PFSK-1 (cell line): Measurements from ENCODE around the gene EVX1.

ENCODE experiments used
- FOXP2 ChIP-seq: optimal IDR thresholded peaks from 2 replicates; pipeline ENCODE3; 2011; ENCODE audit warnings: borderline replicate concordance, control low read depth, inconsistent platforms; ENCODE audit not compliant: insufficient read depth; ENCODE audit errors: extremely low read length, extremely low read depth
- POLR2AphosphoS5 ChIP-seq: IDR thresholded peaks from 2 replicates; pipeline ENCODE4 v1.6.1; 2012; ENCODE audit warnings: low read depth, mild to moderate bottlenecking, control low read depth, low read length, moderate library complexity
- REST ChIP-seq, 2 experiments: IDR thresholded peaks; 2 replicates each; pipeline versions ENCODE4 v1.6.1 to v1.8.0; 2011 to 2012; ENCODE audit warnings: low read depth in 2 of 2, low read length in 2 of 2, control low read depth in 1 of 2, inconsistent platforms in 1 of 2, mild to moderate bottlenecking in 1 of 2, moderate library complexity in 1 of 2; ENCODE audit not compliant: insufficient read depth in 1 of 2
- SIN3A ChIP-seq: IDR thresholded peaks from 2 replicates; pipeline ENCODE4 v1.6.1; 2012; ENCODE audit warnings: mild to moderate bottlenecking, low read length, moderate library complexity, borderline replicate concordance; ENCODE audit not compliant: insufficient read depth
- TAF1 ChIP-seq: IDR thresholded peaks from 2 replicates; pipeline ENCODE4 v1.6.1; 2012; ENCODE audit warnings: low read length, control low read depth, borderline replicate concordance; ENCODE audit not compliant: insufficient read depth

Gene EVX1

GRCh38 chr7:27199849-27200760 is 42.5 kb upstream of the EVX1 start, which contains the start of gene HOXA13:
Gene HOXA13, minus strand, starts transcription at chr7:27200091. Its CDS starts 14 bp downstream, at chr7:27200077.
- TF ChIP-seq SIN3A = no peak
- no peak for TF ChIP-seq POLR2AphosphoS5
- TF ChIP-seq REST (IDR thresholded peaks at IDR 0.05; ENCODE audit: insufficient read depth in 1 of 2, low read depth in 2 of 2, low read length in 2 of 2) = no peak
- TF ChIP-seq FOXP2 = no peak
- TF ChIP-seq TAF1 = no peak

GRCh38 chr7:27200761-27201579 is 41.6 kb upstream of the EVX1 start:
- TF ChIP-seq REST (IDR thresholded peaks at IDR 0.05; ENCODE audit: insufficient read depth in 1 of 2, low read depth in 2 of 2, low read length in 2 of 2) (no peak), SIN3A (no peak), TAF1 (no peak), FOXP2 (no peak), POLR2AphosphoS5 (no peak)

GRCh38 chr7:27201580-27202017 is 41.0 kb upstream of the EVX1 start:
- TF ChIP-seq FOXP2 (no peak), POLR2AphosphoS5 (no peak), REST (IDR thresholded peaks at IDR 0.05; ENCODE audit: insufficient read depth in 1 of 2, low read depth in 2 of 2, low read length in 2 of 2) (no peak), TAF1 (no peak), SIN3A (no peak)

GRCh38 chr7:27202018-27202861 is 40.4 kb upstream of the EVX1 start:
- TF ChIP-seq SIN3A (no peak), FOXP2 (no peak), TAF1 (no peak)

GRCh38 chr7:27202862-27203134 is 39.8 kb upstream of the EVX1 start:
- TF ChIP-seq SIN3A = no peak
- TF ChIP-seq TAF1 = no peak
- no peak for TF ChIP-seq POLR2AphosphoS5
- no peak for TF ChIP-seq REST (IDR thresholded peaks at IDR 0.05; ENCODE audit: insufficient read depth in 1 of 2, low read depth in 2 of 2, low read length in 2 of 2)
- no peak for TF ChIP-seq FOXP2
